GM23248 (cell line): ENCODE measurements around the gene ENG.

Experiments used
- EZH2 ChIP-seq: fragments of 200-600 bp; sonication (generic); IDR thresholded peaks from 2 replicates; pipeline ENCODE4 v1.6.1; 2018; ENCODE audit warnings: antibody characterized with exemption, mild to moderate bottlenecking; ENCODE audit not compliant: insufficient read depth, poor library complexity, severe bottlenecking
- EZH2phosphoT487 ChIP-seq: fragments of 200-600 bp; sonication (generic); IDR thresholded peaks from 2 replicates; pipeline ENCODE4 v1.6.1; 2018; ENCODE audit warnings: antibody characterized with exemption, moderate library complexity, mild to moderate bottlenecking, low read depth; ENCODE audit not compliant: insufficient read depth

- TF ChIP-seq EZH2 (no peak), EZH2phosphoT487 (no peak)
Measured at GRCh38 chr9:127815512-127816361, 38.7 kb downstream of the ENG start.
